B cell (primary cell): ENCODE measurements around the gene CCBE1. TPM values are rescaled to one million over a fixed set of nuclear protein-coding genes. Genes with fewer than 3 reads are reported as not detected.

Experiments used
- ATAC-seq: fragments of 200-7000 bp; cut with Tn5 transposase; one replicate; pipeline ENCODE4 v1.10.0; 2021; ENCODE audit warnings: low read depth, mild to moderate bottlenecking, moderate number of reproducible peaks, moderate library complexity
- CTCF ChIA-PET: fragments of 350-600 bp; sonication (Branson Sonifier 250); formaldehyde crosslinking; loops from one replicate; lab custom pipeline; 2021; ENCODE audit warnings: antibody characterized with exemption, inconsistent platforms; lab: Charles Lee
- POLR2A ChIA-PET: fragments of 350-600 bp; sonication (Branson Sonifier 250); formaldehyde crosslinking; loops from one replicate; lab custom pipeline; 2021; ENCODE audit warnings: antibody characterized with exemption; lab: Charles Lee
- DNase-seq: peaks from one replicate; pipeline ENCODE4 v3.0.0; 2013
- H2AFZ ChIP-seq: 2 replicates; pipeline ENCODE4 v1.6.1; 2012; ENCODE audit warnings: mild to moderate bottlenecking, low read depth, low read length; ENCODE audit not compliant: insufficient read depth, poor library complexity, severe bottlenecking
- H3K27ac ChIP-seq, 2 donors: 1 replicate in 1 of 2; 2 replicates in 1 of 2; pipeline ENCODE4 v1.5.1; 2012 to 2013; ENCODE audit warnings: low read length in 2 of 2, mild to moderate bottlenecking in 2 of 2, moderate library complexity in 1 of 2
- H3K27me3 ChIP-seq, 4 experiments: fragments of 200-600 bp in 1 of 4; sonication (generic) in 1 of 4; replicated peaks in 1 of 4; 1 replicate in 2 of 4; 2 replicates in 2 of 4; pipeline versions ENCODE4 v1.6.1 to v1.7.0; 2013 to 2016; ENCODE audit warnings: low read length in 3 of 4, mild to moderate bottlenecking in 2 of 4, mixed read lengths in 1 of 4, moderate library complexity in 1 of 4; ENCODE audit not compliant: insufficient read depth in 4 of 4, control insufficient read depth in 3 of 4; ENCODE audit errors: control extremely low read depth in 1 of 4
- H3K36me3 ChIP-seq, 2 experiments: replicated peaks in 1 of 2; 1 replicate in 1 of 2; 2 replicates in 1 of 2; pipeline versions ENCODE4 v1.6.1 to v1.7.1; 2013; ENCODE audit warnings: low read length in 1 of 2; ENCODE audit not compliant: insufficient read depth in 2 of 2, control insufficient read depth in 1 of 2; ENCODE audit errors: control extremely low read depth in 1 of 2, extremely low read depth in 1 of 2
- H3K4me1 ChIP-seq, 2 donors: fragments of 200-600 bp in 1 of 2; sonication (generic) in 1 of 2; 1 replicate in 1 of 2; 2 replicates in 1 of 2; pipeline versions ENCODE4 v1.5.1 to v1.6.1; 2013 to 2017; ENCODE audit warnings: low read length in 2 of 2; ENCODE audit not compliant: control insufficient read depth in 2 of 2, insufficient read depth in 2 of 2
- H3K4me2 ChIP-seq: replicated peaks from 2 replicates; pipeline ENCODE3; 2012; ENCODE audit warnings: mild to moderate bottlenecking, low read depth, low read length; ENCODE audit not compliant: poor library complexity, severe bottlenecking
- H3K4me3 ChIP-seq, 5 experiments: fragments of 200-600 bp in 1 of 5; sonication (generic) in 1 of 5; 1 replicate in 3 of 5; 2 replicates in 2 of 5; pipeline versions ENCODE4 v1.5.1 to v1.7.0; 2011 to 2016; ENCODE audit warnings: low read length in 4 of 5, mild to moderate bottlenecking in 4 of 5, low read depth in 2 of 5, control low read depth in 1 of 5, moderate library complexity in 1 of 5; ENCODE audit not compliant: insufficient read depth in 1 of 5; ENCODE audit errors: control extremely low read depth in 1 of 5, extremely low read depth in 1 of 5
- H3K79me2 ChIP-seq: fragments of 200-600 bp; sonication (generic); one replicate; pipeline ENCODE4 v1.6.0; 2016; ENCODE audit warnings: low read length; ENCODE audit not compliant: control insufficient read depth, insufficient read depth
- H3K9ac ChIP-seq: fragments of 200-600 bp; sonication (generic); 2 replicates; pipeline ENCODE4 v1.6.1; 2017; ENCODE audit warnings: mild to moderate bottlenecking, low read length, moderate library complexity
- H3K9me3 ChIP-seq, 3 donors: one replicate each; pipeline versions ENCODE4 v1.6.1 to v1.7.1; 2013; ENCODE audit warnings: low read length in 2 of 3; ENCODE audit not compliant: control insufficient read depth in 2 of 3, insufficient read depth in 1 of 3; ENCODE audit errors: control extremely low read depth in 1 of 3
- H4K20me1 ChIP-seq: 2 replicates; pipeline ENCODE4 v1.6.0; 2012; ENCODE audit warnings: mild to moderate bottlenecking, low read length; ENCODE audit not compliant: insufficient read depth, control insufficient read depth, poor library complexity, severe bottlenecking
- H3K27ac Mint-ChIP-seq: one replicate; pipeline ENCODE4 v1.8.0; 2021; ENCODE audit warnings: mixed read lengths
- H3K27me3 Mint-ChIP-seq: one replicate; pipeline ENCODE4 v1.8.0; 2021; ENCODE audit warnings: mixed read lengths
- H3K4me1 Mint-ChIP-seq: one replicate; pipeline ENCODE4 v1.8.0; 2021; ENCODE audit warnings: mixed read lengths
- H3K4me3 Mint-ChIP-seq: one replicate; pipeline ENCODE4 v1.8.0; 2021; ENCODE audit warnings: mixed read lengths
- H3K9me3 Mint-ChIP-seq: one replicate; pipeline ENCODE4 v1.8.0; 2022; ENCODE audit warnings: mixed read lengths; ENCODE audit not compliant: insufficient read depth
- CTCF ChIP-seq: fragments of 200-600 bp; IDR thresholded peaks from one replicate; pipeline ENCODE4 v1.8.0; 2022; ENCODE audit warnings: antibody characterized with exemption, mild to moderate bottlenecking
- EZH2 ChIP-seq: IDR thresholded peaks from 2 replicates; pipeline ENCODE4 v1.6.1; 2012; ENCODE audit warnings: borderline replicate concordance, low read depth, mild to moderate bottlenecking, moderate library complexity, low read length; ENCODE audit not compliant: insufficient read depth, poor library complexity, severe bottlenecking
- WGBS: methylation state at CpG from one replicate; pipeline ENCODE4 v1.1.5; 2013; ENCODE audit warnings: missing lambda C conversion rate; ENCODE audit not compliant: insufficient coverage; 5-methylcytosine and 5-hydroxymethylcytosine counted together
- intact Hi-C: fragments of 100-400 bp; cut with micrococcal nuclease; formaldehyde crosslinking; loops from one replicate; pipeline ENCODE4 v1.10.0; 2022
- polyA plus RNA-seq: library from polyadenylated mRNA; depleted of rRNA; stranded (reverse); fragments of >200 nt; gene quantifications from 2 replicates; pipeline ENCODE4 v1.2.3, GENCODE V29; 2012
- total RNA-seq, 2 donors: library from RNA; stranded (reverse); fragments of 120-200 nt in 1 of 2; gene quantifications; 1 replicate in 1 of 2; 2 replicates in 1 of 2; pipeline versions ENCODE4 v1.2.3 to v1.2.4, GENCODE V29; 2013 to 2022

Gene CCBE1
- total and polyA plus RNA-seq, 2 donors (not counting 1 experiment from before 2014, with no cell fraction given) = not detected

- ChIA-PET CTCF (no interaction called here), POLR2A (no interaction called here)
- H2AFZ ChIP-seq = no peak overlapping the region
- DNase-seq (no peak), ATAC-seq (no peak)
- H3K79me2 ChIP-seq = no peaks in the 10 kb centered on the region
- peaks cover 19% of the 10 kb centered on the region for H3K27me3 Mint-ChIP-seq
- no peak overlapping the region for H3K4me3 ChIP-seq
- TF ChIP-seq CTCF (no peak), EZH2 (no peak)
- H3K9me3 Mint-ChIP-seq = no peaks in the 10 kb centered on the region
- no peak overlapping the region for H3K27ac ChIP-seq
- H3K4me1 ChIP-seq = no peaks in the 10 kb centered on the region
- no peaks in the 10 kb centered on the region for H3K27me3 ChIP-seq
- H3K4me3 Mint-ChIP-seq = no peak overlapping the region
- no peaks in the 10 kb centered on the region for H3K4me1 Mint-ChIP-seq
- no peak overlapping the region for H3K27ac Mint-ChIP-seq
- 0% methylated on average over 1 of the region's 2 CpGs for WGBS
- no peaks in the 10 kb centered on the region for H4K20me1 ChIP-seq
- H3K9me3 ChIP-seq = no peaks in the 10 kb centered on the region
- H3K4me2 ChIP-seq = no peak overlapping the region
- no peaks in the 10 kb centered on the region for H3K36me3 ChIP-seq
- intact Hi-C loops = no loop called here
- no peak overlapping the region for H3K9ac ChIP-seq
Observed at GRCh38 chr18:59624369-59624765, 72.9 kb downstream of the CCBE1 start.

GRCh38 chr18:59623456-59624368 lies 73.5 kb downstream of the CCBE1 start:
- WGBS = 60% methylated on average over 6 of the region's 10 CpGs
- POLR2A ChIA-PET = no interaction called here
- no peak for ATAC-seq

More at GRCh38 chr18:59623456-59624368, 73.5 kb downstream of the CCBE1 start:
- no peak overlapping the region for H3K4me3 ChIP-seq
- no peaks in the 10 kb centered on the region for H3K27me3 ChIP-seq
- H3K4me2 ChIP-seq = no peak overlapping the region
- H3K27ac ChIP-seq = no peak overlapping the region
- CTCF ChIA-PET = no interaction called here
- no peaks in the 10 kb centered on the region for H3K9me3 ChIP-seq
- peaks cover 12% of the 10 kb centered on the region for H3K27me3 Mint-ChIP-seq
- H3K9me3 Mint-ChIP-seq = no peaks in the 10 kb centered on the region
- no peak for DNase-seq
- H4K20me1 ChIP-seq = no peaks in the 10 kb centered on the region
- intact Hi-C loops = no loop called here
- H3K4me3 Mint-ChIP-seq = no peak overlapping the region
- no peak overlapping the region for H2AFZ ChIP-seq
- H3K9ac ChIP-seq = no peak overlapping the region
- no peaks in the 10 kb centered on the region for H3K4me1 Mint-ChIP-seq
- no peaks in the 10 kb centered on the region for H3K4me1 ChIP-seq
- no peak for TF ChIP-seq EZH2
- TF ChIP-seq CTCF = no peak
- H3K27ac Mint-ChIP-seq = no peak overlapping the region
- no peaks in the 10 kb centered on the region for H3K36me3 ChIP-seq
- H3K79me2 ChIP-seq = no peaks in the 10 kb centered on the region
